Natural killer cell treated with Interleukin-12 subunit alpha and Interleukin-12 subunit beta and Interleukin-15 and Interleukin-18, amount 100 ng/mL, for 72 hours (primary cell): ENCODE results near the gene RPS13. TPM values are rescaled to one million over a fixed set of nuclear protein-coding genes. Genes with fewer than 3 reads are reported as not detected.

Experiments used
- total RNA-seq, 2 donors: library from RNA; stranded (reverse); gene quantifications; one replicate each; pipeline ENCODE4 v1.2.3, GENCODE V29; 2022

Gene RPS13
- total RNA-seq, 2 donors from 2014 or later = 688 to 721 TPM

Other genes starting within 250 kb of the RPS13 start
- under 1 TPM; 0.10 to 0.84 TPM for gene PLEKHA7, start 63.3 kb downstream of the RPS13 start, total RNA-seq
- 10 to 100 TPM; 25.7 to 37.3 TPM for gene PIK3C2A, start 130.3 kb upstream of the RPS13 start, total RNA-seq
- 10 to 100 TPM; 43.6 to 50.4 TPM for gene NUCB2, start 199.1 kb upstream of the RPS13 start, total RNA-seq